Lower leg skin (tissue), 4 donors: Measurements from ENCODE around the gene FJX1. TPM values are rescaled to one million over a fixed set of nuclear protein-coding genes. Genes with fewer than 3 reads are reported as not detected.

Source experiments
- DNase-seq, 2 donors: peaks; one replicate each; pipeline ENCODE4 v3.0.0-alpha.2; 2019; ENCODE audit warnings: low spot score in 2 of 2
- H3K4me3 ChIP-seq: fragments of 200-600 bp; sonication (generic); 2 replicates; pipeline ENCODE4 v1.5.1; 2017; ENCODE audit warnings: mild to moderate bottlenecking, low read depth; ENCODE audit not compliant: poor library complexity, severe bottlenecking
- CTCF ChIP-seq, 3 donors: fragments of 450-650 bp; IDR thresholded peaks; one replicate each; pipeline ENCODE4 v1.5.1; 2016; ENCODE audit warnings: antibody characterized with exemption in 3 of 3, mild to moderate bottlenecking in 3 of 3, moderate library complexity in 2 of 3
- POLR2A ChIP-seq, 2 donors: fragments of 450-650 bp; IDR thresholded peaks; one replicate each; pipeline ENCODE4 v1.6.1; 2016 to 2017; ENCODE audit warnings: antibody characterized with exemption in 2 of 2, mild to moderate bottlenecking in 1 of 2, moderate library complexity in 1 of 2
- WGBS, 2 donors: methylation state at CpG; one replicate each; pipeline ENCODE4 v1.1.5; 2018; 5-methylcytosine and 5-hydroxymethylcytosine counted together
- intact Hi-C: fragments of 100-400 bp; cut with DNase I; formaldehyde crosslinking; loops from one replicate; pipeline ENCODE4 v1.15.0; 2023; ENCODE audit warnings: low total_unique reads
- total RNA-seq, 4 donors: library from RNA; depleted of rRNA; stranded (reverse); fragments of >200 nt; gene quantifications; one replicate each; pipeline ENCODE4 v1.1.0, GENCODE V29; 2016

Gene FJX1
- total RNA-seq, 4 donors from 2014 or later: 21.2 to 24.1 (median 22.5) TPM

- 51 to 62% methylated on average over 2 of the region's 2 CpGs for WGBS, 2 donors
- no peak for TF ChIP-seq POLR2A (IDR thresholded peaks at IDR 0.05)
- TF ChIP-seq CTCF (IDR thresholded peaks at IDR 0.05): no peak
Measured at GRCh38 chr11:35621620-35622019, 3.4 kb downstream of the FJX1 start.

GRCh38 chr11:35622070-35622469, 3.8 kb downstream of the FJX1 start:
- DNase-seq: no peak
- intact Hi-C loops: no loop called here
- TF ChIP-seq CTCF (IDR thresholded peaks at IDR 0.05): no peak
- no peak for TF ChIP-seq POLR2A (IDR thresholded peaks at IDR 0.05)
- WGBS, 2 donors: 31 to 38% methylated on average over 3 of the region's 3 CpGs
- no peak overlapping the region for H3K4me3 ChIP-seq

More at GRCh38 chr11:35621620-35622019, 3.4 kb downstream of the FJX1 start:
- intact Hi-C loops: no loop called here
- DNase-seq: no peak
- H3K4me3 ChIP-seq: no peak overlapping the region

- no peak overlapping the region for H3K4me3 ChIP-seq
- 69 to 72% methylated on average over 8 of the region's 8 CpGs for WGBS, 2 donors
- TF ChIP-seq POLR2A (IDR thresholded peaks at IDR 0.05) (no peak), CTCF (IDR thresholded peaks at IDR 0.05) (no peak)
- intact Hi-C loops: no loop called here
- DNase-seq: no peak
Measured at GRCh38 chr11:35623621-35624168, 5.4 kb downstream of the FJX1 start.

GRCh38 chr11:35624316-35624715, 6.1 kb downstream of the FJX1 start:
- H3K4me3 ChIP-seq: no peak overlapping the region
- TF ChIP-seq POLR2A (IDR thresholded peaks at IDR 0.05) (no peak), CTCF (IDR thresholded peaks at IDR 0.05) (no peak)
- intact Hi-C loops: no loop called here
- DNase-seq: no peak
- WGBS, 2 donors: 59 to 75% methylated on average over 2 of the region's 2 CpGs

- H3K4me3 ChIP-seq: no peak overlapping the region
- TF ChIP-seq POLR2A (IDR thresholded peaks at IDR 0.05) (no peak), CTCF (IDR thresholded peaks at IDR 0.05) (no peak)
- DNase-seq: no peak
- intact Hi-C loops: no loop called here
Measured at GRCh38 chr11:35624781-35625180, 6.5 kb downstream of the FJX1 start.

GRCh38 chr11:35626501-35626900, 8.2 kb downstream of the FJX1 start:
- H3K4me3 ChIP-seq: no peak overlapping the region
- intact Hi-C loops: no loop called here
- no peak for DNase-seq
- no peak for TF ChIP-seq POLR2A (IDR thresholded peaks at IDR 0.05)
- no peak for TF ChIP-seq CTCF (IDR thresholded peaks at IDR 0.05)
- 90 to 94% methylated on average over 2 of the region's 2 CpGs for WGBS, 2 donors
